HCT116 (cell line): Measurements from ENCODE around the gene LEKR1. TPM values are rescaled to one million over a fixed set of nuclear protein-coding genes. Genes with fewer than 3 reads are reported as not detected.

Experiments used
- ATAC-seq: fragments of 200-7000 bp; cut with Tn5 transposase; 2 replicates; pipeline ENCODE4 v1.9.1; 2020; ENCODE audit warnings: mild to moderate bottlenecking, moderate library complexity
- BruUV-seq: library from RNA; stranded (reverse); fragments of 400-500 nt; replicated peaks from 2 replicates; lab custom pipeline; 2021; lab: Mats Ljungman, UMichigan
- CTCF ChIA-PET: fragments of 300-600 bp; sonication (Branson Sonifier 250); formaldehyde crosslinking; loops from one replicate; lab custom pipeline; 2021; ENCODE audit warnings: antibody characterized with exemption; lab: Charles Lee
- POLR2A ChIA-PET: fragments of 300-600, 350-600 bp; sonication (Branson Sonifier 250); formaldehyde crosslinking; loops from one replicate; lab custom pipeline; 2021; ENCODE audit warnings: antibody characterized with exemption; lab: Charles Lee
- RAD21 ChIA-PET, 2 experiments: fragments of 300-600 bp; sonication (Branson Sonifier 250); formaldehyde crosslinking; loops; one replicate each; lab custom pipeline; 2023; ENCODE audit warnings: low total read pairs in 2 of 2; ENCODE audit not compliant: uncharacterized antibody in 2 of 2, unreplicated experiment in 2 of 2, low non-redundant PET in 1 of 2; lab: Charles Lee
- DNase-seq: peaks from one replicate; pipeline ENCODE4 v3.0.0-alpha.2; 2010; ENCODE audit warnings: low read depth, low spot score
- H2AFZ ChIP-seq: fragments of 200-600 bp; shearing (Covaris generic), sonication (generic); 2 replicates; pipeline ENCODE4 v1.6.1; 2017; ENCODE audit warnings: low read depth, mixed run types, mixed read lengths, antibody characterized with exemption, low read length; ENCODE audit not compliant: poor library complexity, severe bottlenecking
- H3K27ac ChIP-seq: 2 replicates; pipeline ENCODE4 v1.5.1; 2012; ENCODE audit warnings: low read depth, low read length
- H3K27me3 ChIP-seq: fragments of 200-600 bp; sonication (generic); 2 replicates; pipeline ENCODE4 v1.6.1; 2016; ENCODE audit warnings: mixed run types, low read length, mixed read lengths; ENCODE audit not compliant: insufficient read depth
- H3K36me3 ChIP-seq, 2 experiments: fragments of 200-500 bp in 1 of 2; fragments of 200-600 bp in 1 of 2; sonication (Bioruptor generic) in 1 of 2; sonication (generic) in 1 of 2; 2 replicates each; pipeline versions ENCODE4 v1.5.1 to v1.6.1; 2014 to 2016; ENCODE audit warnings: low read length in 2 of 2, inconsistent platforms in 1 of 2, mixed read lengths in 1 of 2, mixed run types in 1 of 2; ENCODE audit not compliant: insufficient read depth in 2 of 2, control insufficient read depth in 1 of 2
- H3K4me1 ChIP-seq, 2 experiments: fragments of 200-600 bp in 1 of 2; sonication (generic) in 1 of 2; 2 replicates each; pipeline versions ENCODE4 v1.5.1 to v1.6.1; 2012 to 2017; ENCODE audit warnings: low read length in 2 of 2, inconsistent platforms in 1 of 2, mild to moderate bottlenecking in 1 of 2, mixed read lengths in 1 of 2, mixed run types in 1 of 2, moderate library complexity in 1 of 2; ENCODE audit not compliant: insufficient read depth in 2 of 2, control insufficient read depth in 1 of 2
- H3K4me2 ChIP-seq: fragments of 200-600 bp; sonication (generic); 2 replicates; pipeline ENCODE4 v1.6.1; 2017; ENCODE audit warnings: mixed run types, low read length, mixed read lengths
- H3K4me3 ChIP-seq, 2 experiments: fragments of 200-600 bp in 1 of 2; sonication (generic) in 1 of 2; replicated peaks in 1 of 2; 2 replicates each; pipeline ENCODE4 v1.5.1; 2011 to 2016; ENCODE audit warnings: low read length in 2 of 2, control low read depth in 1 of 2, low read depth in 1 of 2, mild to moderate bottlenecking in 1 of 2, mixed read lengths in 1 of 2, mixed run types in 1 of 2
- H3K79me2 ChIP-seq: fragments of 200-600 bp; sonication (generic); 2 replicates; pipeline ENCODE4 v1.6.1; 2017; ENCODE audit warnings: mild to moderate bottlenecking, mixed run types, low read length, moderate library complexity, mixed read lengths; ENCODE audit not compliant: insufficient read depth
- H3K9ac ChIP-seq: fragments of 200-600 bp; sonication (generic); 2 replicates; pipeline ENCODE4 v1.6.1; 2016; ENCODE audit warnings: low read length, mixed read lengths
- H3K9me2 ChIP-seq: fragments of 200-600 bp; sonication (generic), shearing (Covaris generic); 2 replicates; pipeline ENCODE4 v1.6.1; 2017; ENCODE audit warnings: mixed run types, mild to moderate bottlenecking, moderate library complexity; ENCODE audit not compliant: insufficient read depth
- H3K9me3 ChIP-seq, 2 experiments: fragments of 200-500 bp in 1 of 2; fragments of 200-600 bp in 1 of 2; sonication (Bioruptor generic) in 1 of 2; sonication (generic) in 1 of 2; 2 replicates each; pipeline ENCODE4 v1.6.1; 2014 to 2017; ENCODE audit warnings: low read length in 2 of 2, mixed read lengths in 2 of 2, inconsistent platforms in 1 of 2, low read depth in 1 of 2, mild to moderate bottlenecking in 1 of 2, mixed run types in 1 of 2, moderate library complexity in 1 of 2; ENCODE audit not compliant: control insufficient read depth in 1 of 2, insufficient read depth in 1 of 2
- H4K20me1 ChIP-seq: fragments of 200-600 bp; sonication (generic), shearing (Covaris generic); 2 replicates; pipeline ENCODE4 v1.6.1; 2017; ENCODE audit warnings: mixed run types, mild to moderate bottlenecking, moderate library complexity; ENCODE audit not compliant: insufficient read depth
- CEBPB ChIP-seq: IDR thresholded peaks from 2 replicates; pipeline ENCODE4 v1.6.1; 2012; ENCODE audit warnings: low read depth
- ELF1 ChIP-seq: IDR thresholded peaks from 2 replicates; pipeline ENCODE4 v1.6.1; 2012; ENCODE audit warnings: low read depth, borderline replicate concordance
- EZH2phosphoT487 ChIP-seq: fragments of 200-600 bp; IDR thresholded peaks from 2 replicates; pipeline ENCODE4 v1.6.1; 2018; ENCODE audit warnings: antibody characterized with exemption, borderline replicate concordance
- SIN3A ChIP-seq: IDR thresholded peaks from 2 replicates; pipeline ENCODE4 v1.6.1; 2012; ENCODE audit warnings: low read depth
- SP1 ChIP-seq: IDR thresholded peaks from 2 replicates; pipeline ENCODE4 v1.6.1; 2012; ENCODE audit warnings: low read depth
- TCF7L2 ChIP-seq: IDR thresholded peaks from 2 replicates; pipeline ENCODE4 v1.7.0; 2011; ENCODE audit warnings: borderline replicate concordance, inconsistent platforms; ENCODE audit not compliant: insufficient read depth, insufficient read length; ENCODE audit errors: extremely low read depth
- ZNF274 ChIP-seq: fragments of 200-500 bp; sonication (Bioruptor generic); IDR thresholded peaks from 2 replicates; pipeline ENCODE4 v1.6.1; 2014; ENCODE audit warnings: mild to moderate bottlenecking, low read depth, low read length, inconsistent platforms
- intact Hi-C: fragments of 100-400 bp; cut with micrococcal nuclease; formaldehyde crosslinking; loops from 2 replicates; pipeline ENCODE4 v1.10.0; 2022
- total RNA-seq: library from RNA; stranded (reverse); gene quantifications from one replicate; pipeline ENCODE4 v1.2.1, GENCODE V29; 2021; ENCODE audit not compliant: unreplicated experiment
- TF ChIP-seq, protein P1 (sequence below): IDR thresholded peaks from 2 replicates; pipeline ENCODE4 v1.6.1; 2012

LEKR1 gene
- total RNA-seq, 1 experiment from 2014 or later, result 2.1 TPM

DNA sequence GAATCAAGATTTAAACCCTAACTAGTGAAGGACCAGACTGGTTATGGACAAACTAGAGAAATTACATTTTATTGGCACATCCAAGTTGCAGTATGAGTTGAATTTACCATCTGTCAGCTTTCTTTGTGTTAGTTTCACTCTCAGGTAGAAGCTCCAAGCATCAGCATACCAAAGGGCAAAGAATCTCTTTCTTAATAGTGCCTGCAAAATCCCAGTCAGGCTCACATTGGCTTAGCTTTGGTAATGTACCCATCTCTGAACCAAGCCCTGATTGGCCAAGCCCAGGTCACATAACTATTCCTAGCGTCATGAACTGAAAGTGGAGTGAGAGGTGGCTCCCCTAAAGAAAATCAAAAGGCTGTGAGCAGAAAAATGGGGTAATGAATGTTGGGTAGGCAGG, 266.9 kb downstream of the LEKR1 start:
- no peak overlapping the region for H3K27ac ChIP-seq
- no peak overlapping the region for H3K9ac ChIP-seq
- H3K79me2 ChIP-seq, result no peaks in the 10 kb centered on the region
- H4K20me1 ChIP-seq, result no peaks in the 10 kb centered on the region
- no peak for TF ChIP-seq EZH2phosphoT487
- no peak for TF ChIP-seq SIN3A
- TF ChIP-seq CEBPB, result no peak
- TF ChIP-seq, all 23 proteins: peak for 0
- Histone ChIP-seq H2AFZ (no peak overlapping the region), H3K9me2 (no peaks in the 10 kb centered on the region), H3K4me3 (no peak overlapping the region), H3K27me3 (no peaks in the 10 kb centered on the region), H3K9me3 (no peaks in the 10 kb centered on the region), H3K36me3 (no peaks in the 10 kb centered on the region), H3K4me1 (peaks cover 6 to 21% of the 10 kb centered on the region in 2 experiments), H3K4me2 (no peak overlapping the region)
- CTCF ChIA-PET, result no interaction called here
- RAD21 ChIA-PET, result no interaction called here
- POLR2A ChIA-PET, result no interaction called here
- BruUV-seq, result no TSS peak
- ATAC-seq, result no peak
- no peak for DNase-seq
- intact Hi-C loops, result no loop called here

DNA sequence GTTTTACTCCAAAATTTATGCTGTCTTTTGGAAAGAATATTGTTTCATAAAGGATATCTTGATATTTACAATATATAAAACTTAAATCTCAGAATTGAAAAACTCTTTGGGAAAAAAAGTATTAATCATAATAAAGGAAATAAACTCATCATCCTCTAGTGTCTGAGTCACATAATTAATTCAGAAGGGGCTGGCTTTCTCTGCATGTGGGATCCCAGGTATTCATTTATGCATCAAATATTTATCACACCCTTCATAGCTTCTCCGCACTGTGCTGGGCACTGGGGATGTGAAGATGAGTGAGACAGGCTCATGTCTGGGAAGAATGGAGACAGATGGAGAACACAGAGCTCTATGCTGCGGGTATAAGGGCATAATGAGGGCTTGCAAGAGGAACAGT, 268.1 kb downstream of the LEKR1 start:
- TF ChIP-seq SP1 (no peak), TCF7L2 (no peak), ZNF274 (no peak), EZH2phosphoT487 (no peak), ELF1 (no peak)
- TF ChIP-seq, protein P1, sequence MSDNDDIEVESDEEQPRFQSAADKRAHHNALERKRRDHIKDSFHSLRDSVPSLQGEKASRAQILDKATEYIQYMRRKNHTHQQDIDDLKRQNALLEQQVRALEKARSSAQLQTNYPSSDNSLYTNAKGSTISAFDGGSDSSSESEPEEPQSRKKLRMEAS, result no peak
- Histone ChIP-seq H3K36me3 (no peaks in the 10 kb centered on the region), H3K9me2 (no peaks in the 10 kb centered on the region), H3K4me2 (no peak overlapping the region), H4K20me1 (no peaks in the 10 kb centered on the region), H3K27me3 (no peaks in the 10 kb centered on the region), H3K79me2 (no peaks in the 10 kb centered on the region), H3K9ac (no peak overlapping the region), H2AFZ (no peak overlapping the region), H3K4me3 (no peak overlapping the region), H3K4me1 (peaks cover 2 to 12% of the 10 kb centered on the region in 2 experiments; a peak in 3 of 4 replicates), H3K27ac (no peak overlapping the region), H3K9me3 (no peaks in the 10 kb centered on the region)
- ChIA-PET POLR2A (no interaction called here), RAD21 (no interaction called here), CTCF (interaction anchor here (1.4 kb wide), 1 partner anchor 12 kb away, joined by 3 read pairs; no protein-coding TSS in a partner anchor)
- no TSS peak for BruUV-seq
- ATAC-seq (no peak), DNase-seq (no peak)
- intact Hi-C loops, result no loop called here
